ENCODE measurements around the gene C13orf46.

Gene C13orf46

GRCh38 chr13:113954046-113954835 is 19.6 kb downstream of the C13orf46 start:
- no peak for DNase-seq (ENCODE audit: low read depth)

DNA sequence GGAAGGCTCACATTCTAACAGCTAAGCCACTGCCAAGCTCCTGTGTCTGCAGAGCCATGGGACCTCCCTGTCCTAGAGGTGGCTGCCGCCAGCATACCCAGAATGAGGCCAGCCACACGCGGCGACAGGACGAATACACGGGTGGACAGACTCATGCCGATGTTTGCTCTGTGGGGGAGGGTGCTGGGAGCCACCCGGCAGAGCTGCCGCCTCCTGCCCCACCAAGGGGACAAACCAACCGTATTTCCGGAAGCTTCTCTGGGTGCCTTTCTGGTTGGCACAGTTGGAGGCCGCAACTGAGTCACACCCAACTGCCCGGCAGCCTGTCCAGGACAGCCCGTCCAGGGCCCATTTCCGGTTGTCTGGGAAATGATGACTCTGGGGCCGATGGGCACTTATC is 20.3 kb downstream of the C13orf46 start:
- DNase-seq (ENCODE audit: low read depth) = no peak

DNA sequence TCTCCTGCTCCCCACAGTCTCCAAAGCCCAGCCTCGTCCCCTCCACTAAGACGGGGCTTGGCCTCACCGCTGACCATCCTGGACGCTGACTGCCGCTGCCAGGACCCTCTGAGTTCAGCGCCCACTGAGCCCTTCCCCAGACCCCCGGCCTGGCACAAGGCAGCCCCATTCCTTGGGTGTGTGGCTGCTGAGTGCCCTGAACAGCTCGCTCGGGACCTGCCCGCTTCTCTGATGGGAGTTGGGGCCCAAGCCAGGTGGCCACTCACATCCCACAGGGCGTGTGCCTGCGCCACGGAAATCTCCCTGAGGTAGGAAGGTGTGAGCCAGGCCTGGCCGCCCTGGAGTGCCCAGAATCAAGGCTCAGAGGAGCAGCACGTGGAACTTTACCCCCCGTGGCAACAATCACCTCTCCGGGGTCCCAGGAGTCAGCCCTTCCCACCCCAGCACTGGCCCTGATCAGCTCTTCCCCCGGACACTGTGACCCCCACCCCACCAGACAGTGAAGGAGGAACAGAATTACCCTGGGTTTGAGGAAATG is 20.8 kb downstream of the C13orf46 start:
- no peak for DNase-seq (ENCODE audit: low read depth)

DNA sequence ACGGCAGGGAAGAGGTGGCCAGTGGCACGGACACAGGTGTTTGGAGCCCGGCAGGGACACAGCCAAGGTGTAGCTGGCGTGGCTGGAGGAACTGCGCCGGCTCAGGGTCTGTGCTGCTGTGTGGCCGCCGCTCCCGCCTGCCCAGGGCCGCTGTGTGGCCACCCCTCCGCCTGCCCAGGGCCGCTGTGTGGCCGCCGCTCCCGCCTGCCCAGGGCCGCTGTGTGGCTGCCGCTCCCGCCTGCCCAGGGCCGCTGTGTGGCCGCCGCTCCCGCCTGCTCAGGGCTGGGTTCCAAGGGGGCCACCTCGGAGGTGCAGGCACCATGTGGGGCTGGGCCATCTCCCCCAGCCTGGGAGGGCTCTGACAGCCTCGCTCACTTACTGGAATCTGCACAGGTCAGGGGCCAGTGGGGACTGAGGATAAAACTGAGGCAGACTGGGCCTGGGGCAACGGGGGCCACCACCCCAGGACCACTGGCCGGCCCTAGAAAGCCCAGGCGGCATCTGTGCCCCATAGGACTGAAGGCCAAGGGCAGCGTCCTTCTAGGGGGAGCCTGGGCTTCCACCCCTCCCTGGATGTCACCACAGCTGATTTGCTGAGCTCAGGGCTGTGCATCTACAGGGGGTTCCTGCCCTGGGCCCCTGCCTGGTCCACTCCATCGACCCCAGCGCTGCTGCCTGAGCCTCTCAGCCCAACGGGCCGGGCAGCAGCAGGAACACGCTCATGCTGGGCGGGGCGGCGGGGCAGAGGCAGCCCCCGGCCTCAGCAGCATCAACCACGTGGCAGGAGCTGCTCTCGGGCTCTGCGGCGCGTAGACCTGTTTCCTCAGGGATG is 21.5 kb downstream of the C13orf46 start:
- DNase-seq (ENCODE audit: low read depth) = no peak

DNA sequence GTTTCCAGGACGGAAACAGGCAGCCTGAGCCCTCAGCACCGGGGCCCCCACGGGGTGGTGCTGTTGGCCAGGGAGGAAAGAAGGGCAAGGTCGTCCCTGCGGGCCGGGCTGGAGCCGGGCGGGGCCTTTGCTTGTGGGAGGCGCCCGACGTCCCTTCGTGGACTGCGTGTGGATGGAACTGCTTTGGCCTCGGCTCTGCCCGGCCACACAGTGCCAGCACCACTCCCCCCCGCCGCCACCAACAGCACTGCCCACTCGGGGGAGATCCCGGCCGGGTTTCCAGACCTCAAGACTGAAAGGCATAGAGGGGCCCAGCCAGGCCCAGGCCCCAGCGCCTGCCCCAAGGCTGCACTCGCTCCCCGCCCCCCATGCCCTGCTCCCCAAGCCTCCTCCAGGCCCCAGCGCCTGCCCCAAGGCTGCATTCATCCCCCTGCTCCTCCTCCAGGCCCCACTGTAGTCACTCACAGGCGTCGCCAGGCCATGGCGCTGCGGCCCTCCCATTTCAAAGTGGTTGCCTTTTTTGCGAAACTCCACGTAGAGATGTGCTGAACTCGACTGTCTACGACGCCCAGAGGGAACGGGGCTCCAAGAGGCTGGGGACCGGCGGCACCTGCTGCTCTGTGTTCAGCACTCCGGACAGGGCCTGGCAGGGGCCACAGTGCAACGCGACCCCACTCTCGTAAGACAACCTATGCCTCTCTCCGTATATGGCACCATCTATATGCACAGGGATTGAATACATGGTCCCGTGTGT is 22.5 kb downstream of the C13orf46 start:
- DNase-seq (ENCODE audit: low read depth) = no peak

DNA sequence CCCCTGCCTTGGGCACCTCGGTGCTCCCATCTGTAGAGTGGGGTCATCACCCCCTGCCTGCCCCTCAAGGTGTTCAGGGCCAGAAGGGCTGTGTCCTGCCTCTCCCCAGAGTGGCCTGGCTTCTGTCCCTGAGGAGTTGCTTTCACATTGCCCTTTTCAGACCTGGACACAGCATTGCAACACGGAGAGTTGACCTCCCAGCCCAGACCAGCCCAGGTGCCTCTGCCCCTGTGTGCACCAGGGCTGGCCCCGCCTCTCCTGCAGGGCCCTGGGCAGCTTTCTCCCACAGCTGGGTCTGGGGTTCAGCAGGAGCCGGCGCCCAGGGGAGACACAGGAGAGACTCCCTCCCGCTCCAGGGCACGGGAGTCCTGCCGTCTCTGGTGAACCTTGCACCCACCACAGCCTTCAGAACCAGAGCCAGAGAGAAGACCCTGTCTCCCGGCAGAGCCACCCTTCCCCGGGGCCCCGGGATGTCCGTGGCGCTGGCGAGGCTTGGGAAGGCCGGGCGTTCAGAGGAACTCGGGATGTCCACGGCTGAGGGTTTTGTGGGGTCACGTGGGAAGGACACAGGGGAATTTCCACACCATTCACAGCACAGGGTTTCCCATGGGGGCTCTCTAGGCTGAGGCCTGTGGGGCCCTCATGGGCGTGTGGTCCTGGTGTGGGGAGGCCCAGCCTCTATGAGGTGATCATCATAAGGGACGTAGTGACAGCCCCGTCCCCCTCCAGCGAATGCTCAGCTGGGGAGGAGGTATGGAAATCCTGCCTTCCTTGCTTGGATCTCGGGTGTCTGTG is 23.2 kb downstream of the C13orf46 start:
- no peak for DNase-seq (ENCODE audit: low read depth)

DNA sequence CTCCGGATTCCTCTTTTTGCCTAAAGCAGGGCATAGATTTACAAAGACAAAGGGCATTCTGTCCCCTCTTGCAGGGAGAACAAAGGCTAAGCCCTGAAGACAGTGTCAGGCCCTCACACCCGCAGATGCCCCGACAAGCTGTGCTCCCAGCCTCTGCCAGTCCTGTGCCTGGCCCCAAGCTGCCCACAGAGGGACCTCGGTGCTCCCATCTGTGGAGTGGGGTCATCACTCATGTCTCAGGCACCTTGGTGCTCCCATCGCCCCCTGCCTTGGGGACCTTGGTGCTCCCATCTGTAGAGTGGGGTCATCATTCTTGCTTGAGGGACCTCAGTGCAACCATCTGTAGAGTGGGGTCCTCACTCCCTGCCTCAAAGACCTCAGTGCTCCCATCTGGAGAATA is 24.3 kb downstream of the C13orf46 start:
- no peak for DNase-seq (ENCODE audit: low read depth)

- DNase-seq (ENCODE audit: low read depth) = no peak
Measured at GRCh38 chr13:113948034-113948742, 25.7 kb downstream of the C13orf46 start.

- DNase-seq (ENCODE audit: low read depth) = no peak
Measured at GRCh38 chr13:113947311-113948033, 26.4 kb downstream of the C13orf46 start.

GRCh38 chr13:113946409-113947181 is 27.3 kb downstream of the C13orf46 start:
- DNase-seq (ENCODE audit: low read depth) = no peak

DNA sequence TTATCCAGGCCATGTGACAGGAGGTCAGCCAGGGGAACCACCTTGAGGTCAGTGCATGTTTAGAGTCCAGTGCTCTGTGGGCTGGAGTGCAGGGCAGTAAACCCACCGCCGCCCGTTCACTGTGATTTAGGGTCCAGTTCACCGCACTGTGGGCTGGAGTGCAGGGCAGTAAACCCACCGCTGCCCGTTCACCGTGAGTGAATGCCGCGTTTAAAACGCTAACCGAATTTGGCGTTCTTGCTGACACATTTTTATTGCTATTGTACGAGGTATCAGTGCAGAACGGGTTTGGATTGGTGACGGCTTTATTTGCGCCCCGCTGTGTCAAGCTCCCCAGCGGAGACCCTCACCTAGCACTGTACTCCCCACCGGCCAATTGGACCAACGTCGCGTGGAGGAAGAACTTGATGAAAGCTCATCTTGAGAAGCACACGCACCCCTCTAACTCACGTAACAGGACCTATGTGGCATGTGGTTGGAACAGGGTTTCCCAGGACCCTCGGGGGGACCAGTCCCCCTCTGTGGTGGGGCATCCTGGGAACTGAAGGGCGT is 27.9 kb downstream of the C13orf46 start:
- DNase-seq (ENCODE audit: low read depth) = no peak

- no peak for DNase-seq (ENCODE audit: low read depth)
Measured at GRCh38 chr13:113943821-113944565, 29.9 kb downstream of the C13orf46 start.

GRCh38 chr13:113942591-113943103 is 31.2 kb downstream of the C13orf46 start:
- DNase-seq (ENCODE audit: low read depth) = no peak

- no peak for DNase-seq (ENCODE audit: low read depth)
Measured at GRCh38 chr13:113941571-113942191, 32.2 kb downstream of the C13orf46 start.

DNA sequence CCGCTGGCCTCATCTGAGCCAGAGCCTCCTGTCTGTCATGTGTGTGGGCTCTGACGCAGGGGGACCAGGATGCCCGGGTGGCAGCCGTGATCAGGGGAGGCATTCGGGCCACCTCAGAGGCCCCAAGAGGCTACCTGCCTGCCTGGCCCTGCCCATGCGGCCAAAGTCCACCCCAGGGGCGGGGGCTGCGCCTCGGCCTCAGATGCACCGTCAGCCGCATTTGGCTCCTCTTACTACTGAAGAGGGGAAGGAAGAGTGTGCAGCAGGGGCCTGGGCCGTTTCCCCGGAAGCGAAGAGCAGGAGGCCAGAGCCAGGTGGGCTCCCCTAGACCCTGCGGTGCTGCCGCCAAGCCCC is 34.0 kb downstream of the C13orf46 start:
- no peak for DNase-seq (ENCODE audit: low read depth)

- no peak for DNase-seq (ENCODE audit: low read depth)
Measured at GRCh38 chr13:113939129-113939943, 34.5 kb downstream of the C13orf46 start.

DNA sequence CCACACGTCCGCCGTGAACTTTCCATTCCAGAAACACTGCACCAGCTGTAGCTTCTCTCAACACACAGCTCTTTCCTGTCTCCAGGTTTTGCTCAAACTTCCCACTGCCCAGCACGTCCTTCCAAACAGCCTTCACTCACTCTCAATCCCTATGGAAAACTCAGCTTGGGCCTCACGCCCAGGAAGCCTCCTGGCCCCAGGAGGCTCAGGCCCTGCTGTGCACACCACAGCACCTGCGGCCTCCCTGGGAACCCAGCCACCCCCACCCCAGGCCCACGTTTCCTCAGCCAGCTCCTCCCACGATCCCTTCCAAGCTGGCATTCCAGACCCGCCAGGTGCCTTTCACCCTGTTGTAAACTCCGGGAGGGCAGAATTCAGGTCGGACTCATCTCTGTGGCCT is 35.2 kb downstream of the C13orf46 start:
- no peak for DNase-seq (ENCODE audit: low read depth)

All from activated T-cell treated with anti-CD3 and anti-CD28 coated beads for 1 hour (primary cell).